GM12801 (cell line): Measurements from ENCODE around the gene CASKIN2.

Source experiments
- CTCF ChIP-seq: IDR thresholded peaks from one replicate; pipeline ENCODE4 v1.5.1; 2011; ENCODE audit warnings: control low read depth; ENCODE audit not compliant: insufficient read length; ENCODE audit errors: extremely low read depth

Gene CASKIN2

GRCh38 chr17:75492555-75493168 lies 22.7 kb downstream of the CASKIN2 start:
- no peak for TF ChIP-seq CTCF

- no peak for TF ChIP-seq CTCF
Measured at GRCh38 chr17:75491680-75492079, 23.7 kb downstream of the CASKIN2 start.

- no peak for TF ChIP-seq CTCF
Measured at GRCh38 chr17:75490953-75491649, 24.2 kb downstream of the CASKIN2 start.

GRCh38 chr17:75490173-75490743 lies 25.1 kb downstream of the CASKIN2 start:
- TF ChIP-seq CTCF, result no peak

GRCh38 chr17:75489511-75489955 lies 25.8 kb downstream of the CASKIN2 start:
- no peak for TF ChIP-seq CTCF

- TF ChIP-seq CTCF, result no peak
Measured at GRCh38 chr17:75488693-75489510, 26.4 kb downstream of the CASKIN2 start.
